Measurements from ENCODE around the gene GRIK3.

- TF ChIP-seq CTCF (IDR thresholded peaks at IDR 0.05; ENCODE audit: low read depth, low read length), result no peak
- no peak for TF ChIP-seq EZH2phosphoT487 (IDR thresholded peaks at IDR 0.05; ENCODE audit: low read depth)
These were observed 242.0 kb downstream of the GRIK3 start for GRCh38 chr1:36792292-36792691.
